Keratinocyte (primary cell): ENCODE data around the gene IHH. TPM values are rescaled to one million over a fixed set of nuclear protein-coding genes. Genes with fewer than 3 reads are reported as not detected.

ENCODE experiments used
- DNase-seq: peaks from one replicate; pipeline ENCODE4 v3.0.0-alpha.2; 2011; ENCODE audit warnings: low read depth, missing footprints, low spot score
- FAIRE-seq: peaks from 2 replicates; lab custom pipeline; 2011; peaks lifted over from hg19 to GRCh38; lab: Jason Lieb, UNC
- H2AFZ ChIP-seq: 2 replicates; pipeline ENCODE4 v1.6.0; 2012; ENCODE audit warnings: low read length, control low read depth, inconsistent platforms; ENCODE audit not compliant: control insufficient read depth
- H3K27ac ChIP-seq: 2 replicates; pipeline ENCODE4 v1.5.1; 2011; ENCODE audit warnings: low read length; ENCODE audit not compliant: control insufficient read depth, insufficient read depth
- H3K27me3 ChIP-seq: 3 replicates; pipeline ENCODE4 v1.6.0; 2011; ENCODE audit warnings: low read length; ENCODE audit not compliant: control insufficient read depth, insufficient read depth; ENCODE audit errors: extremely low read depth
- H3K36me3 ChIP-seq, 2 experiments: 2 replicates in 1 of 2; 3 replicates in 1 of 2; pipeline ENCODE4 v1.5.1; 2011; ENCODE audit warnings: low read length in 2 of 2, mild to moderate bottlenecking in 1 of 2; ENCODE audit not compliant: control insufficient read depth in 2 of 2, insufficient read depth in 2 of 2; ENCODE audit errors: extremely low read depth in 1 of 2
- H3K4me1 ChIP-seq: 3 replicates; pipeline ENCODE4 v1.5.1; 2011; ENCODE audit warnings: low read length; ENCODE audit not compliant: control insufficient read depth, insufficient read depth; ENCODE audit errors: extremely low read depth
- H3K4me2 ChIP-seq: 3 replicates; pipeline ENCODE4 v1.6.0; 2011; ENCODE audit warnings: low read depth, low read length; ENCODE audit not compliant: control insufficient read depth, insufficient read depth; ENCODE audit errors: extremely low read depth
- H3K4me3 ChIP-seq, 3 experiments: fragments of 200-600 bp in 1 of 3; sonication (generic) in 1 of 3; 2 replicates in 2 of 3; 3 replicates in 1 of 3; pipeline ENCODE4 v1.5.1; 2011 to 2016; ENCODE audit warnings: low read length in 3 of 3, mild to moderate bottlenecking in 3 of 3, control low read depth in 2 of 3, inconsistent platforms in 1 of 3, low read depth in 1 of 3, mixed read lengths in 1 of 3, mixed run types in 1 of 3, moderate library complexity in 1 of 3; ENCODE audit not compliant: control insufficient read depth in 2 of 3, insufficient read depth in 2 of 3; ENCODE audit errors: extremely low read depth in 1 of 3
- H3K79me2 ChIP-seq: 2 replicates; pipeline ENCODE4 v1.6.0; 2012; ENCODE audit warnings: low read length; ENCODE audit not compliant: control insufficient read depth, insufficient read depth
- H3K9ac ChIP-seq: 3 replicates; pipeline ENCODE4 v1.6.0; 2011; ENCODE audit warnings: low read length; ENCODE audit not compliant: control insufficient read depth, insufficient read depth; ENCODE audit errors: extremely low read depth
- H3K9me1 ChIP-seq: 3 replicates; pipeline ENCODE4 v1.6.0; 2011; ENCODE audit warnings: low read length; ENCODE audit not compliant: control insufficient read depth, insufficient read depth; ENCODE audit errors: extremely low read depth
- H3K9me3 ChIP-seq: 2 replicates; pipeline ENCODE4 v1.5.1; 2012; ENCODE audit warnings: low read depth, low read length; ENCODE audit not compliant: control insufficient read depth
- H4K20me1 ChIP-seq: 3 replicates; pipeline ENCODE4 v1.6.0; 2011; ENCODE audit warnings: low read length; ENCODE audit not compliant: control insufficient read depth, insufficient read depth; ENCODE audit errors: extremely low read depth
- EZH2 ChIP-seq: IDR thresholded peaks from one replicate; pipeline ENCODE4 v1.6.1; 2012; ENCODE audit warnings: inconsistent platforms, mild to moderate bottlenecking, low read length, moderate library complexity
- dilution Hi-C: fragments of 300-500 bp; cut with MboI; formaldehyde crosslinking; loops from one replicate; pipeline ENCODE4 v1.7.0; 2020; ENCODE audit warnings: low sequenced_read_pairs; ENCODE audit not compliant: extremely low pct_ligation_motif_present
- polyA plus RNA-seq, 5 experiments: library from polyadenylated mRNA; depleted of rRNA in 3 of 5; stranded (reverse) in 3 of 5; stranded (forward) in 1 of 5; unstranded in 1 of 5; fragments of >200 nt; gene quantifications; 1 replicate in 1 of 5; 2 replicates in 3 of 5; 3 replicates in 1 of 5; pipeline versions ENCODE4 v1.2.1 to v1.2.3, GENCODE V29; 2011 to 2012; ENCODE audit warnings: missing spikeins in 2 of 5, low read depth in 1 of 5, low replicate concordance in 1 of 5
- TF ChIP-seq, protein P1 (sequence below), 3 experiments: IDR thresholded peaks in 1 of 3; conservative IDR thresholded peaks in 1 of 3; optimal IDR thresholded peaks in 1 of 3; 2 replicates in 2 of 3; 3 replicates in 1 of 3; pipeline versions ENCODE3 to v1.5.1; 2011; ENCODE audit warnings: low read length in 3 of 3, mild to moderate bottlenecking in 3 of 3, moderate library complexity in 2 of 3, control low read depth in 1 of 3, inconsistent platforms in 1 of 3; ENCODE audit not compliant: insufficient read depth in 2 of 3; ENCODE audit errors: extremely low read depth in 1 of 3

Gene IHH
- polyA plus RNA-seq, 1 donor (not counting 4 experiments of a cell fraction or from before 2014, with no cell fraction given) = not detected

DNA sequence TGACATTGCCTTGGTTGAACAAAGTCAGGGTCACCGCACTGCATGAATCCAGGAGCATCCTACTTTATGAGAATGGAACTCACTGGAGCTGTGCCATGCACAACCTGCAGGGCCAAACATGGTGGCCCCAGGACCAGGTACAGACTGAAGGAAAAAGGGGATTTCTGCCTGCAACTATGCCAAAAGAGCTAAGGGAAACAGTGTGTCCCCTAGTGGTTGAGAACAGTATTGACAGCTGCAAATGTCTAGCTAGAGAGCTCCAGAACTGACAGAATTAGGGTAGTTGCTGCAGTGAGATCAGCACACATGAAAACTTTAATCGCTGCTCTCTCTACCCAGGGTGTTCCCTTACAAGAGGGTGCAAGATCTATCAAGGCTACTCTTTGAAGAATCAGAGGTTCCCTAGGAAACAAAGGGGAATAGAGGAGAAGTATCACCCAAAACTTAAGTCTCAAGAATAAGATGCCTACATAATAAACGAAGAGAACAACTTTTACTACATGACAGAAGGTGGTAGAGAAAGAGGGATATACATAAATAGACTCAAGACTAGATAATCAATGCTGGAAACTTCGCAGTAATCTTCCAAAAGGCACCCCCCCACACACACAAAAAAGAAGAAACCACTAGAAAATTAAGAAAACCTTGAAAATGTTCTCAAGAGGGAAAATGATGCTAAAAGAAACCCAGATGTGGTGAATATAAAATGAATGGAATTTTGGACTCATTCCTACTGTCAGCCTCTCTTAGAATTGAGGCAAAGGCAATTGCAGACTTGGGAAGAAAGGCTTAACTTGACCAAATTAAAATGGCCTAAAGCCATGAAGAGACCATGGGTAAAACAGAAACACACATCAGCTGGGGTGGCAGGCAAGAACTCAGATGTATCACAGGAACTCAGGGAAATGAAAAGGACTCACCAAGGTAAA, 43.6 kb upstream of the IHH start:
- no peaks in the 10 kb centered on the region for H3K79me2 ChIP-seq
- no peaks in the 10 kb centered on the region for H4K20me1 ChIP-seq
- H3K9me1 ChIP-seq = no peaks in the 10 kb centered on the region
- no peaks in the 10 kb centered on the region for H3K27me3 ChIP-seq
- peak; percentile 2 for DNase-seq
- no peak overlapping the region for H3K9ac ChIP-seq
- peak; percentile 80 for FAIRE-seq
- H3K4me2 ChIP-seq = no peak overlapping the region
- dilution Hi-C loops = no loop called here
- no peaks in the 10 kb centered on the region for H3K36me3 ChIP-seq
- H2AFZ ChIP-seq = no peak overlapping the region
- H3K9me3 ChIP-seq = no peaks in the 10 kb centered on the region
- H3K27ac ChIP-seq = no peak overlapping the region
- H3K4me1 ChIP-seq = no peaks in the 10 kb centered on the region
- no peak for TF ChIP-seq EZH2
- TF ChIP-seq, protein P1, sequence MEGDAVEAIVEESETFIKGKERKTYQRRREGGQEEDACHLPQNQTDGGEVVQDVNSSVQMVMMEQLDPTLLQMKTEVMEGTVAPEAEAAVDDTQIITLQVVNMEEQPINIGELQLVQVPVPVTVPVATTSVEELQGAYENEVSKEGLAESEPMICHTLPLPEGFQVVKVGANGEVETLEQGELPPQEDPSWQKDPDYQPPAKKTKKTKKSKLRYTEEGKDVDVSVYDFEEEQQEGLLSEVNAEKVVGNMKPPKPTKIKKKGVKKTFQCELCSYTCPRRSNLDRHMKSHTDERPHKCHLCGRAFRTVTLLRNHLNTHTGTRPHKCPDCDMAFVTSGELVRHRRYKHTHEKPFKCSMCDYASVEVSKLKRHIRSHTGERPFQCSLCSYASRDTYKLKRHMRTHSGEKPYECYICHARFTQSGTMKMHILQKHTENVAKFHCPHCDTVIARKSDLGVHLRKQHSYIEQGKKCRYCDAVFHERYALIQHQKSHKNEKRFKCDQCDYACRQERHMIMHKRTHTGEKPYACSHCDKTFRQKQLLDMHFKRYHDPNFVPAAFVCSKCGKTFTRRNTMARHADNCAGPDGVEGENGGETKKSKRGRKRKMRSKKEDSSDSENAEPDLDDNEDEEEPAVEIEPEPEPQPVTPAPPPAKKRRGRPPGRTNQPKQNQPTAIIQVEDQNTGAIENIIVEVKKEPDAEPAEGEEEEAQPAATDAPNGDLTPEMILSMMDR (optimal IDR thresholded peaks at IDR 0.05 in 1 of 3, IDR thresholded peaks at IDR 0.05 in 1 of 3, conservative IDR thresholded peaks at IDR 0.05 in 1 of 3; ENCODE audit: extremely low read depth in 1 of 3, insufficient read depth in 2 of 3, low read length in 3 of 3) = peak; percentile 77 to 98 (median 90)
- no peak overlapping the region for H3K4me3 ChIP-seq

GRCh38 chr2:219099329-219099728, 38.6 kb upstream of the IHH start:
- FAIRE-seq = no peak
- Histone ChIP-seq H3K27me3 (no peaks in the 10 kb centered on the region), H3K27ac (no peak overlapping the region), H3K79me2 (no peaks in the 10 kb centered on the region), H3K9me3 (no peaks in the 10 kb centered on the region), H3K36me3 (peaks cover 0 to 2% of the 10 kb centered on the region in 2 experiments), H2AFZ (no peak overlapping the region), H3K9ac (no peak overlapping the region), H3K4me2 (no peak overlapping the region), H3K9me1 (no peaks in the 10 kb centered on the region), H3K4me3 (no peak overlapping the region), H4K20me1 (no peaks in the 10 kb centered on the region), H3K4me1 (no peaks in the 10 kb centered on the region)
- DNase-seq = no peak
- dilution Hi-C loops = no loop called here
- TF ChIP-seq, protein P1 (optimal IDR thresholded peaks at IDR 0.05 in 1 of 3, IDR thresholded peaks at IDR 0.05 in 1 of 3, conservative IDR thresholded peaks at IDR 0.05 in 1 of 3; ENCODE audit: extremely low read depth in 1 of 3, insufficient read depth in 2 of 3, low read length in 3 of 3) = no peak
- no peak for TF ChIP-seq EZH2
